ENCODE measurements around the gene MYH13. TPM values are rescaled to one million over a fixed set of nuclear protein-coding genes. Genes with fewer than 3 reads are reported as not detected.

Gene MYH13
- total and polyA plus RNA-seq, 12 donors: not detected

DNA sequence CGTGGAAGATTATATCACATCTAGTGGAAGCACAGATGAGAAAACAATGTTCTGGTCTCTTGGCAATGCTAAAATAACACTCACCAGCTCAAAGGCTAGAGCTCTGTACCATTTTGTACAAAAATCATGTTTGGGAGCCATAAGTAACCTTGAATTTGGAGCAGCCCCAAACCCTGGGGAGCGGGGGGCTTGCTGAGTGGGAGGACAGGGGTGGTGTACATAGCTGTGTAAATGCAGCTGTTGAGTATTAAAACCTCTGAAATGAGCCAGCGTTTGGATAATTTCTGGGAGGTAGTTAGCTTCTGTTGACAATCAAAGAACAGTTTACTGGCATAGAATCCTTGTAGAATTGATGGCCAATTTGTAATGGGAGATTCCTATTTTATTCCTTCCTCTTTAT is 44.6 kb upstream of the MYH13 start:
- Histone ChIP-seq H3K4me1 (no peaks in the 10 kb centered on the region), H3K27me3 (no peaks in the 10 kb centered on the region), H3K9me3 (no peaks in the 10 kb centered on the region), H3K4me3 (no peak overlapping the region), H3K36me3 (no peaks in the 10 kb centered on the region), H3K27ac (no peak overlapping the region)
- ATAC-seq (no peak), DNase-seq (no peak)
- TF ChIP-seq, protein P1, sequence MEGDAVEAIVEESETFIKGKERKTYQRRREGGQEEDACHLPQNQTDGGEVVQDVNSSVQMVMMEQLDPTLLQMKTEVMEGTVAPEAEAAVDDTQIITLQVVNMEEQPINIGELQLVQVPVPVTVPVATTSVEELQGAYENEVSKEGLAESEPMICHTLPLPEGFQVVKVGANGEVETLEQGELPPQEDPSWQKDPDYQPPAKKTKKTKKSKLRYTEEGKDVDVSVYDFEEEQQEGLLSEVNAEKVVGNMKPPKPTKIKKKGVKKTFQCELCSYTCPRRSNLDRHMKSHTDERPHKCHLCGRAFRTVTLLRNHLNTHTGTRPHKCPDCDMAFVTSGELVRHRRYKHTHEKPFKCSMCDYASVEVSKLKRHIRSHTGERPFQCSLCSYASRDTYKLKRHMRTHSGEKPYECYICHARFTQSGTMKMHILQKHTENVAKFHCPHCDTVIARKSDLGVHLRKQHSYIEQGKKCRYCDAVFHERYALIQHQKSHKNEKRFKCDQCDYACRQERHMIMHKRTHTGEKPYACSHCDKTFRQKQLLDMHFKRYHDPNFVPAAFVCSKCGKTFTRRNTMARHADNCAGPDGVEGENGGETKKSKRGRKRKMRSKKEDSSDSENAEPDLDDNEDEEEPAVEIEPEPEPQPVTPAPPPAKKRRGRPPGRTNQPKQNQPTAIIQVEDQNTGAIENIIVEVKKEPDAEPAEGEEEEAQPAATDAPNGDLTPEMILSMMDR (IDR thresholded peaks at IDR 0.05): no peak
- intact Hi-C loops (cut with DNase I): no loop called here
- WGBS, 2 donors: 58 to 59% methylated on average over 3 of the region's 3 CpGs

DNA sequence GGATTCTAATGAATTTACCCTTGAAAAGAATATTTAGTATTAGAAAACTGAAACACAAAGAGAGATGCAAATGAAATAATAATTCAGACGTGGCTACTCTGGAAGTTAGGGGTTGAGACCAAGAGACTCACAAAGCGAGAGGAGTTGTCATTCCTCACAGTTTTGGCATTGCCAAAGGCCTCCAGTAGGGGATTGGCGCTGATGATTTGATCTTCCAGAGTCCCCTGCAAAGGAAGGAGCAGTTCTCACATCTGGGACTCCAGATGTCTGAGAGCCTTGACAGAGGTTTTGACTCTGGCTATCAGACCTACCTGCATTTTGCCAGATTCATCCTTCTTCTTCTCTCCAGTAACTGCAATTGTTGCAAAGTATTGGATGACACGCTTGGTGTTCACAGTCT is 42.4 kb upstream of the MYH13 start:
- H3K27me3 ChIP-seq: no peaks in the 10 kb centered on the region
- no peak overlapping the region for H3K27ac ChIP-seq
- intact Hi-C loops (cut with DNase I): no loop called here
- ATAC-seq (no peak), DNase-seq (no peak)
- WGBS, 2 donors: 74 to 85% methylated on average over 4 of the region's 4 CpGs
- no peaks in the 10 kb centered on the region for H3K36me3 ChIP-seq
- no peaks in the 10 kb centered on the region for H3K4me1 ChIP-seq
- TF ChIP-seq, protein P1 (IDR thresholded peaks at IDR 0.05): no peak
- no peak overlapping the region for H3K4me3 ChIP-seq
- no peaks in the 10 kb centered on the region for H3K9me3 ChIP-seq

DNA sequence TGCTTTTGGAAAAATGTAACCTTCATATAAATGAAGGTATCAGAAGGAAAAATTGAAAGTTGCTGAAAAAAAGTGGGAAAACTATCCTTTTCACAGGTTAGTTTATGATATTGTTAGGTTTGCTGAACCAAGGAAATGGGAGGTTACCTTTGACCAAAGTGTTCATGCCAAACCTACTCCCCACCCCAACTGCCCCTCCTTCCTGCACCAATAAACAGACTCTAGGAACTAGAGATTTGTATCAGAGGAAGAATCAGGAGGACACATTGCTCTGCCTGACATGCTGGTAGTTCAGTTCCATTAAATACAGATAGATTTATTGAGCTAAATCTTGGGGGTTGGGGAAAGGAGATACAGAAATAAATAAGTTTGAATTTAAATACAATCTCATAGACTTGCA is 30.8 kb upstream of the MYH13 start:
- TF ChIP-seq, protein P1 (IDR thresholded peaks at IDR 0.05): no peak
- no peak overlapping the region for H3K4me3 ChIP-seq
- no peaks in the 10 kb centered on the region for H3K27me3 ChIP-seq
- DNase-seq (no peak), ATAC-seq (no peak)
- H3K9me3 ChIP-seq: no peaks in the 10 kb centered on the region
- no peaks in the 10 kb centered on the region for H3K4me1 ChIP-seq
- no peak overlapping the region for H3K27ac ChIP-seq
- intact Hi-C loops (cut with DNase I): no loop called here
- no peaks in the 10 kb centered on the region for H3K36me3 ChIP-seq

DNA sequence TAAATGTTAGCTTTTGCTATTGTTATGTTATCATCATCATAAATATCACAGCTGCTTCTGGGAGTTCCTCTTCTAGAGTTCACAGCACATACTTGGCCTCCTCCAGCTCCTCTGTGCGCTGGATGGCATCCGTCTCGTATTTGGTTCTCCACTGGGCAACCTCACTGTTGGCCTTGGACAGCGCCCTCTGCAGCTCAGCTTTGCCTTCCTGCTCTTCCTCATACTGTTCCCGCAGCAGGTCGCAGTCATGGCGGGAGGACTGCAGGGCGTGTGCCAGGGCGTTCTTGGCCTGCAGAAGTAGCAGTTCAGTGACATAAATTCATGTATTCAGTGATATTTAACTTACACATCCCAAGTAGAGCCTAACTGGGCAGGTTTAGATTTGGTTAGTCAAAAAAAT is 25.5 kb upstream of the MYH13 start:
- TF ChIP-seq, protein P1 (IDR thresholded peaks at IDR 0.05): no peak
- Histone ChIP-seq H3K27ac (no peak overlapping the region), H3K4me1 (no peaks in the 10 kb centered on the region), H3K9me3 (no peaks in the 10 kb centered on the region), H3K36me3 (no peaks in the 10 kb centered on the region), H3K27me3 (peaks cover 0 to 3% (median 0%) of the 10 kb centered on the region in 7 donors), H3K4me3 (no peak overlapping the region)
- no peak for ATAC-seq
- no peak for DNase-seq
- WGBS, 2 donors: 76 to 81% methylated on average over 9 of the region's 9 CpGs
- intact Hi-C loops (cut with DNase I): no loop called here
